Inferior parietal cortex (tissue), 1 donor: ENCODE data around the gene PRAMEF17.
"Not testable (repeated sequence)": the region's sequence is repeated elsewhere in the genome, so short reads cannot be mapped to it uniquely, and the experiment has no call there.

ENCODE experiments used
- DNase-seq: peaks from one replicate; pipeline ENCODE4 v3.0.0-alpha.2; 2016; ENCODE audit errors: extremely low spot score

Gene PRAMEF17, protein sequence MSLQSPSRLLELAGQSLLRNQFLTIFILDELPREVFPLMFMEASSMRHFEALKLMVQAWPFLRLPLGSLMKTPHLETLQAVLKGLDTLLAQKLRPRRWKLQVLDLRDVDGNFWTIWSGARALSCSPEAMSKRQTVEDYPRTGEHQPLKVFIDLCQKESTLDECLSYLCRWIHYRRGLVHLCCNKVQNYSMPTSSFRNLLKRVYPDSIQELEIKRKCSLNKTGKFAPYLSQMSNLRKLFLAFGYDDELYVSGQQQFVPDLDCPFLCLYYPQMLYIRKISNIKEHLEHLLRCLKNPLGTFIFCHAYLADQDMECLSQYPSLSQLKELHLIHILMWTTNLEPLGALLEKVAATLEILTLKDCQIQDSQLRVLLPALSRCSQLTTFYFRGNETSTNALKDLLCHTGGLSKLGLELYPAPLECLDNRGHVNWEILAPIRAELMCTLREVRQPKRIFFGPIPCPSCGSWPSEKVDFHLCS

DNA sequence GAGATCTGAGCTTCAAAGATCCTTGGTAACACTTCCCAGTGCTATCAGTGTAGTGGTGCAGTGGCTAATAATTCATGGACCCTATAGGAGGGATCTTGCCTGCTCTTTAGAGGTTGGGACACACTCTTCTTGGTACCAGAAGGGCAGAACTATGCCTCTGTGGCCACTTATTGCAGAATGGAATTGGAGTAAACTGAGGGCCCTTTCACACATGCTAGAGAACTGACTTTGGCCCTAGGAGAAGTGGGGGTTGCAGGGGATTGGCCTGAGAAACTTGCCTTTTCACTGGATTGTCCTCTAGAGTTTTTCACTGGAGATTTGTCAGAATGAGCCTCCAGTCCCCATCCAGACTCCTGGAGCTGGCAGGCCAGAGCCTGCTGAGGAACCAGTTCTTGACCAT lies at the start of gene PRAMEF17:
PRAMEF17 (plus strand) TSS at position 301 of the 400 bp plus-strand sequence; CDS start at position 327, 26 bp downstream.
- not testable (repeated sequence) for DNase-seq

DNA sequence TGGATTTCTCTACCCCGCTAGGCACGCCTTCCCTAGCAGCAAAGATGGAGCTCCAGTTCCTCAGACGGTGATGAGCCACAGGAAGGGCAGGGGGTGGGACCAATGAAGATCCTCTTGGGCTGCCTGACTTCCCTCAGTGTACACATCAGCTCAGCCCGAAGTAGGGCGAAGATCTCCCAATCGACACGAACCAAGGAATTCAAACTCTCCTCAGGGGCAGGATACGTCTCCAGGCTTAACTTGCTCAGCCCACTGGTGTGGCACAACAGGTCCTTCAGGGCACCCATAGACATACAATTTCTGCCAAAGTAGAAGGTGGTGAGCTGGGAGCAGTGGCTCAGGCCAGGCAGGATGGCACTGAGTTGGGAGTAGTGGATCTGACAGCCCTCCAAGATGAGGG lies 46.9 kb upstream of the PRAMEF17 start:
- DNase-seq: not testable (repeated sequence)

DNA sequence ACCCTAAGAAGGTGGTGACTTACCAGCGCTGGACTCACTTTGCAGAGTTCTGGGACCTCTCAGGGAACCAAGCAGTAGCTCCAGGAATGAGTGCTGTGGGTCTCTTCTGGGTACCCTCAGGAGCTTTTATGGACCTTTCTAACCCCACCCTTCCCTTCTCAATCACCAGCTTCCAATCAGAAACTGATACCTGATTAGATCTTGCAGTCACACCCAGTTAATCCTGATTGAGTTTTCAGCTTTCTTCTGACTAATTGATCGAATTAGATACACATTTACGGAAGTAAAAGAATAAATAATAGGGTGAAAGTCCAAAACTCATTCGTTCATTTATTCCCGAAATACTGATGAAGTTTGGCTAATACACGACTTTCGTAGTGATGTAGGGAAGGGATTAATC lies 42.4 kb upstream of the PRAMEF17 start, which contains the start of gene PRAMEF14:
PRAMEF14 (minus strand) TSS at position 101 of the 400 bp plus-strand sequence. CDS start 1,820 bp downstream, outside the sequence.
- DNase-seq: not testable (repeated sequence)

DNA sequence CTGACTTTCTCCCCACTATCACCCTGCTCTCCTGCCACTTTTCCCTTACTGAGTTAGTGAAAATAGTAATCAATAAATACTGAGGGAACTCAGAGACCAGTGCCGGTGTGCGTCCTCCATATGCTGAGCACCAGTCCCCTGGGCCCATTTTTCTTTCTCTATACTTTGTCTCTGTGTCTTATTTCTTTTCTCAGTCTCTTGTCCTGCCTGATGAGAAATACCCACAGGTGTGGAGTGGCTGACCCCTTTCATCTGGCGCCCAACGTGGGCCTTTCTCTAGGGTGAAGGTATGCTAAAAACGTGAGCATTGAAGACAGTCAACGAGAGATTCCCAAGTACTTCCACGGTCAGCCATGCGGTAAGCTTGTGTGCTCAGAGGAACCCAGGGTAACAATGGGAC lies 36.0 kb upstream of the PRAMEF17 start:
- DNase-seq: not testable (repeated sequence)

DNA sequence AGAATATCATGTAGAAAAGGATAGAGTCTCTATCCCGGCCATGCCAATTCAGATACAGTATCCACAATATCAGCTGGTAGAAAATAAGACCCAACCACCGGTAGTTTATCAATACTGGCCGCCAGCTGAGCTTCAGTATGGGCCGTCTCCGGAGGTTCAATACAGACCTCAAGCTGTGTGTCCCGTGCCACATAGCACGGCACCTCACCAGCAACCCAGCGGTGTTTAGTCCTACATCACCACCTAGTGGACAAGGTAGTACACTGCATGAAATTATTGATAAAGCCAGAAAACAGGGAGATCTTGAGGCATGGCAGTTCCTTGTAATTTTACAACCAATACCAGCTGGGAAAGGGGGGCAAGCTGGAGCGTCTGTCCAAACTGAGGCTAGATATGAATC lies 35.0 kb upstream of the PRAMEF17 start:
- not testable (repeated sequence) for DNase-seq

DNA sequence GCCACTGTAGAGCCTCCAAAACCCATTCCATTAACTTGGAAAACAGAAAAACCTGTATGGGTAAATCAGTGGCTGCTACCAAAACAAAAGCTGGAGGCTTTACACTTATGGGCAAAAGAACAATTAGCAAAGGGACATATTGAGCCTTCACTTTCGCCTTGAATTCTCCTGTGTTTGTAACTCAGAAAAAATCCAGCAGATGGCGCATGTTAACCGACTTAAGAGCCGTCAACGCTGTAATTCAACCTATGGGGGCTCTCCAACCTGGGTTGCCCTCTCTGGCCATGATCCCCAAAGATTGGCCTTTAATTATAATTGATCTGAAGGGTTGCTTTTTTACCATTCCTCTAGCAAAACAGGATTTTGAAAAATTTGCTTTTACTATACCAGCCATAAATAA lies 32.7 kb upstream of the PRAMEF17 start:
- DNase-seq: peak; percentile 76

DNA sequence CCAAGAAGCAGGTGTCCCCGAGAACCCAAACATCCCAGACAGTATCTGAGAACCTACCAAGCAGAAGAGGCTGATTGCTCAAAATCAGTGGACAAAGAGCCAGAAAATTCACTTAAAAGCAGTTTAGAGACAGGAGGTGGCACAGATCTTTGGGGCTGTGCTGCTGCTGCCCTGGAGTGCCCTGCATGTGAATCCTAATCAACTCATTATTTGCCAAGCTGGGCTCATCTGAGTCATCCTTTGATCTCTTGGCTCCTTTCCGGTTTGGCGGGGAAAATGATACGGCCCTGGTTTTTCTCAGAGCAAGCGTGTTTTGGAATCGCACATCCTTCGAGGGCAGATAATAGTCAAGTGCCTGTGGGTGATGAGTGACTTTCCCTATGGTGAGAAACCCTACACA lies 27.1 kb upstream of the PRAMEF17 start:
- DNase-seq: not testable (repeated sequence)

DNA sequence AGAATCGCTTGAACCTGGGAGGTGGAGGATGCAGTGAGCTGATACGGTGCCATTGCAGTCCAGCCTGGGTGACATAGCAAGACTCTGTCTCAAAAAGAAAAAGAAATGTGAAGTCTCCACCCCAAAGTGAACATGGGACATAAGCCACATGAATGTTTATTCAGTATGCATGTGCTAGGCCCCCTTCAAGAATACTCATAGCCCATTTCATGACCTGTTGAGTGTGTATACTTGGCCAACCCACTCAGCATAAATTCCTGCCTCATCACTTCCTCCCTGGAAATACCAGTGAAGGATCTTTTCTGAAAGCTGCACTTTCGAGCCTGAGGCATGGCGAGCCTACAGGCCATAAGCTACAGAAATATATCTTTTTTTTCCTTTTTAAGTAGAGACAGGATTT lies 24.5 kb upstream of the PRAMEF17 start:
- not testable (repeated sequence) for DNase-seq

DNA sequence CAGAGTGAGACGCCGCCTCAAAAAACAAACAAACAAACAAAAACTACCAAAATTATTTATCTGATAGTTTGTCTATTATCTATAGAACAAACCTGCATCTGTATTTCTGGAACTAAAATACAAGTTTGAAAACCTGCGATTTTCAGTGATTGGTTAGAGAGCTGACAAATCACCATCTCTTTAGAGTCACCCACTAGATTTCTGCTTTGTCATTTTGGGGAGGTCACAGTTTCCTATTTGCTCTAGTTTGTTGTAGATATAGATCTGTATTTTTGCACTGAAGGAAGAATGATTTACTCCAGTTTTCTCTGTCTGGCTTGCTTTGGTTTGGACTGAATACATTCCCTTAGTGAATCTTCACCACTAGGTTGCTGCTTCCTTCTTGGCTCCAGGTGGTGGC lies 22.9 kb upstream of the PRAMEF17 start:
- DNase-seq: not testable (repeated sequence)

DNA sequence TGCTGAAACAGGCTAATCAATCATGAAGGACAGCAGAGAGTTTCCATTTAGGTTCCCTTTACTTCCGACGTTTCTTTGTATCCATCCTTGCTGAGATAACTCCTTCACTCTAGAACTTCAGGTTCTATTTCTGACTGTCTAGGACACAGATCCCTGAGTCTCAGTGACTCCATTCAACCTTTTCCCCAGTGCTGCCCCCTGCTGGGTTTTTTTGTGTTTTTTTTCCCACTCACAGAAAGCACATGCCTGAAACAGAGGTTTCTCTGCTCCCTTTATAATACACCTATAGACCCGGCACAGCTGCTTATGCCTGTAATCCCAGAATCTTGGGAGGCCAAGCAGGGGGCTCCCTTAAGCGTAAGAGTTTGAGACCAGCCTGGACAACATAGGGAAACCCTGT lies 20.9 kb upstream of the PRAMEF17 start:
- peak; percentile 4 for DNase-seq

DNA sequence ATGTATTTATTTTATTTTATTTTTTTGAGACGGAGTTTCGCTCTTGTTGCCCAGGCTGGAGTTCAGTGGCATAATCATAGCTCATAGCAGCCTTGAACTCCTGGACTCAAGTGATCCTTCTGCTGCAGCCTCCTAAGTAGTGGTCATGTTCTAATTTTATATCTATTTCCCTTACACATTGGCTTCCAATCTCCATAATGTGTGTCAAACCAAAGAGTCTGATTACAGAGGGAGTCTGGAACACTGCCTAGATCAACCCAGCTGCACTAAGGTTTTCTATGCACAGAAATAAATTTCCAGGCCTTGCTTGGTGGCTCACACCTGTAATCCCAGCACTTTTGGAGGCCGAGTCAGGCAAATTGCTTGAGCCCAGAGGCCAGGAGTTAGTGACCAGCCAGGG lies 10.4 kb upstream of the PRAMEF17 start:
- DNase-seq: not testable (repeated sequence)

DNA sequence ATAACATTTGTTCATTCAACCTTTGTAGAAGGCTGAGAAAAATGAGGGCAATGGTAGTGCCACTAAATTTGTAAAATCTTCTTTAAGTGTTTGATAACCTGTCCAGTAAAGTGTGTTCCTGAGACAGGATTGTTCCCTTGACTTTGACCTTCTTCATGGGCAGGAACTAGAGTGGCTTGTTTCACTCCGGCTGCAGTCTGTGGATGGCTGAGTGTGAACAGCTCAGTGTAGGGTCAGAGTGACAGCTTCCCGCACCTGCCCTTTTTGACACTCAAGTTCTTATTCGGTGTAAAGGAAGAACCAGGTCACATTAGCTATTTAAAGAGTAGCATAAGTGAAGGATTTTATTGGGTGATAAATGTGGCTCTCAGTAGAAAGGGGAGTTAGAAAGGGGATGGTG lies 9.1 kb upstream of the PRAMEF17 start:
- DNase-seq: not testable (repeated sequence)

DNA sequence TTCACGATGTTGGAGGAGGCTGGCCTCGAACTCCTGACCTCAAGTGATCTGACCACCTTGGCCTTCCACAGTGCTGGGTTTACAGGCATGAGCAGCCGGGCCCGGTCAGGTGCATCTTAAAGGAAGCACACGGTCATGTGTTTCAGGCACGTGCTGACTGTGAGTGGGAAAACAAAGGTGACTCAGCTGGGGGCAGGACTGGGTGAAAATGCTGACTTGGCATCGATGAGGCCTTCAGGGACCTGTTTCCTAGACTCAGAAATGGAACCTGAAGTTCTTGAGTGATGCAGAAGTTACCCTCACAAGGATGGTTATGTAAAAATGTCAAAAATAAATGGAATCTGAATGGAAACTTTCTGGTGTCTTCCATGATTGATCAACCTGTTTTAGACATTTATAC lies 3.6 kb downstream of the PRAMEF17 start:
- not testable (repeated sequence) for DNase-seq

DNA sequence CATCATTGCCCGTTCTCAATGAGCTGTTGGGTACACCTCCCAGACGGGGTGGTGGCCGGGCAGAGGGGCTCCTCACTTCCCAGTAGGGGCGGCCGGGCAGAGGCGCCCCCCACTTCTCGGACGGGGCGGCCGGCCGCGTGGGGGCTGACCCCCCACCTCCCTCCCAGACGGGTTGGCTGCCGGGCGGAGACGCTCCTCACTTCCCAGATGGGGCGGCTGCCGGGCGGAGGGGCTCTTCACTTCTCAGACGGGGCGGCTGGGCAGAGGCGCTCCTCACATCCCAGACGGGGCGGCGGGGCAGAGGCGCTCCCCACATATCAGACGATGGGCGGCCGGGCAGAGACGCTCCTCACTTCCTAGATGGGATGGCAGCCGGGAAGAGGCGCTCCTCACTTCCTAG lies 5.3 kb downstream of the PRAMEF17 start:
- DNase-seq: not testable (repeated sequence)

DNA sequence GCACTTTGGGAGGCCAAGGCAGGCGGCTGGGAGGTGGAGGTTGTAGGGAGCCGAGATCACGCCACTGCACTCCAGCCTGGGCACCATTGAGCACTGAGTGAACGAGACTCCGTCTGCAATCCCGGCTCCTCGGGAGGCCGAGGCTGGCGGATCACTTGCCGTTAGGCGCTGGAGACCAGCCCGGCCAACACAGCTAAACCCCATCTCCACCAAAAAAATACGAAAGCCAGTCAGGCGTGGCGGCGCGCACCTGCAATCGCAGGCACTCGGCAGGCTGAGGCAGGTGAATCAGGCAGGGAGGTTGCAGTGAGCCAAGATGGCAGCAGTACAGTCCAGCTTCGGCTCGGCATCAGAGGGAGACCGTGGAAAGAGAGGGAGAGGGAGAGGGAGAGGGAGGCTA lies 5.9 kb downstream of the PRAMEF17 start:
- DNase-seq: not testable (repeated sequence)

DNA sequence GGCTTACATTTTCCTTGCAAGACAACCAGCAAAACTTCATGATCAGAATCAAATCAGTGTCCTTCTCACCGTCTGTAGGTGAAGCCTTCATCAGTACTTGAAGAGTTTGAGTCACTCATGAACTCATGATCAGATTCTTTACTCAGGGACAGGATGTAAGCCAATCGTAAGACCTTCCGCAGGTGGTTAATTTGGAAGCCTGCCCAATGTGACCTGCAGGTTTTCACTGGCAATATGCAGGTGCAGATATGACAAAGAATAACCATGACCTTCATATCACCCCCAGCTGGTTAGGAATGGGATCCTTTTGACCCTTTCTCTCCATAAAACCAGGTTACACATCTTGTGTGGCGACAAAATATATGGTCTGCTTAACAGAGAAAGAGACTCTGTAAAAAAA lies 18.4 kb downstream of the PRAMEF17 start:
- DNase-seq: no peak

DNA sequence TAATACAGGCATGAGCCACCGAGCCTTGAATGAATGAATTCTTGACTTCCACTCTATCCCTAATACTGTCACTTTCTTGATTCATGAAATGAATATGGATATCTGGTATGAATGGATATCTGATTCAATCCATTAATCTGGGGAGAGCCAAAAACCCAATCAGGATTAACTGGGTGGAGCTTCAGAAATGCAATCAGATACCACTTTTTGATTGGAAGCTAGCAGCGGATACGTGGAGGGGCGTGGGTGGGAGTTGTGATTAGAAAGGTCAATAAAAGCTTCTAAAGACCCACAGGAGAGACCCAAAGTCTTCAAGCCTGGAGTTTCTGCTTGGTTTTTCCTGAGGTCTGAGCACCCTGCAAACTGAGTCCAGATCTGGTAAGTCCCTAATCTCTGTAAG lies 20.7 kb downstream of the PRAMEF17 start, which contains the start of gene PRAMEF20:
PRAMEF20 (plus strand) TSS at position 301 of the 400 bp plus-strand sequence. CDS start 5,905 bp downstream, outside the sequence.
- not testable (repeated sequence) for DNase-seq

DNA sequence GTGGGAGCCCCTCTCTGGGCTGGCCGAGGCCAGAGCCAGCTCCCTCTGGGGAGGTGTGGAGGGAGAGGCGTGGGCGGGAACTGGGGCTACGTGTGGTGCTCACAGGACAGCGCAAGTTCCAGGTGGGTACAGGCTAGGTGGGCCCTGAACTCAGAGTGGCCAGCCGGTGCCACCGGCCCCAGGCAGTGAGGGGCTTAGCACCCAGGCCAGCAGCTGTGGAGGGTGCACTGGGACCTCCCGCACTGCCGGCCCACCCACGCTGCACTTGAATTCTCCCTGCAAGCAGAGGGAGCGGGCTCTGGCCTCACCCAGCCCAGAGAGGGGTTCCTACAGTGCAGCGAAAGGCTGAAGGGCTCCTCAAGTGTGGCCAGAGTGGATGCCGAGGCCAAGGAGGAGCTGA lies 41.1 kb downstream of the PRAMEF17 start:
- no peak for DNase-seq

DNA sequence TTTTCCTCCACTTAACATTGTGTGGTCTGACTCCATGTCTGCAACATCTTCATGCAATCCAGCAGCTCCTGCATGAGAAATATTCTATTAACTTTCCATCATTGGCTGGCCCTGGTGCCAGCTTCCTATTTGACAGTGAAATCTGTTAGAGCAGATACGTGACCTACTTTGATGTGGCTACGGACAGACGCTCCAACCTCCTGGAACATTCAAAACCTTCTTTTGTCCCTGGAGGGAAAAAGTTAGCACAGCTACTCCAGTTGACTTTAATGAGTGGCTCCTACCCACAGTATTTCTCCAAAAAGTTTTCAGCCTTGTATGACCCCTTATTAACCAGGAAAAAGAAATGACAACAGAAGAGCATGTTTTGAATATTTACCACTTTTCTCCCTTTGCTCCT lies 42.8 kb downstream of the PRAMEF17 start:
- no peak for DNase-seq

DNA sequence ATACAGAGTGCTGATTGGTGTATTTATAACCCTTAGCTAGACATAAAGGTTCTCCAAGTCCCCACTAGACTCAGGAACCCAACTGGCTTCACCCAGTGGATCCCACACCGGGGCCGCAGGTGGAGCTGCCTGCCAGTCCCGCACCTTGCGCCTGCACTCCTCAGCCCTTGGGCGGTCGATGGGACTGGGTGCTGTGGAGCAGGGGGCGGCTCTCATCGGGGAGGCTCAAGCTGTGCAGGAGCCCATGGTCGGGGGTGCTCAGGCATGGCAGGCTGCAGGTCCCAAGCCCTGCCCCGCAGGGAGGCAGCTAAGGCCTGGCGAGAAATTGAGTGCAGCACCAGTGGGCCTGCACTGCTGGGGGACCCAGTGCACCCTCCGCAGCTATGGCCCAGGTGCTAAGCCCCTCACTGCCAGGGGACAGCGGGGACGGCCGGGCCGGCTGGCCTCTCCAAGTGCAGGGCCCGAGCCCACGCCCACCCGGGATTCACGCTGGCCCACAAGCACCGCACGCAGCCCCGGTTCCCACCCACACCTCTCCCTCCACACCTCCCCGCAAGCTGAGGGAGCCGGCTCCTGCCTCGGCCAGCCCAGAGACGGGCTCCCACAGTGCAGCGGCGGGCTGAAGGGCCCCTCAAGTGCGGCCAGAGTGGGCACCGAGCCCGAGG lies 44.4 kb downstream of the PRAMEF17 start:
- DNase-seq: not testable (repeated sequence)

DNA sequence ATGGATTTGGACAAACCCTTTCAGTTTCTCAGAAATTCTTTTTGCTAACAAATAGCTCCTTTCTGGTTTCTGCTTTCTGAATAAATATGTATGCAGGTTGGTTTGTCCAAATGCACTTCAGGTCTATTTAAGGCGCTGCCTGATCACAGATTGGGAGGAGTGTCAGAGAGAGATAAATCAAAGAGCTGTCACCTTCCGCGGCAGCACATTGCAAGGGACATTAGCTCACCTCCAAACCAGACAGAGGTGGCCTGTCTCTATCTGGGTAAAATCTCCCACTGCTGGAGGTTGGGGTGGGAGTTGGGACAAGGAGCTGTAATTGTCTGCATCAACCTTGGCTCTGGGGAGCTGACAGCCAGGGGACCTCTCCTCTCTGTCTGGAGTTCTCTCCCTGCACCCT lies 46.0 kb downstream of the PRAMEF17 start:
- DNase-seq: no peak

DNA sequence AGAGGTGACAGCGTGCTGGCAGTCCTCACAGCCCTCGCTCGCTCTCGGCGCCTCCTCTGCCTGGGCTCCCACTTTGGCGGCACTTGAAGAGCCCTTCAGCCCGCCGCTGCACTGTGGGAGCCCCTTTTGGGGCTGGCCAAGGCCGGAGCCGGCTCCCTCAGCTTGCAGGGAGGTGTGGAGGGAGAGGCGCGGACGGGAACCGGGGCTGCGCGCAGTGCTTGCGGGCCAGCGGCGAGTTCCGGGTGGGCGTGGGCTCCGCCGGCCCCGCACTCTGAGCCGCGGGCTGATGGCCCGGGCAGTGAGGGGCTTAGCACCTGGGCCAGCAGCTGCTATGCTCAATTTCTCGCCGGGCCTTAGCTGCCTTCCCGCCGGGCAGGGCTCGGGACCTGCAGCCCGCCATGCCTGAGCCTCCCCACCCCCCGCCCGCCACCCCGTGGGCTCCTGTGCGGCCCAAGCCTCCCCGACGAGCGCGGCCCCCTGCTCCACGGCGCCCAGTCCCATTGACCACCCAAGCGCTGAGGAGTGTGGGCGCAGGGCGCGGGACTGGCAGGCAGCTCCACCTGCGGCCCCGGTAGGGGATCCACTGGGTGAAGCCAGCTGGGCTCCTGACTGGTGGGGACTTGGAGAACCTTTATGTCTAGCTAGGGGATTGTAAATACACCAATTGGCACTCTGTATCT lies 49.8 kb downstream of the PRAMEF17 start:
- DNase-seq: not testable (repeated sequence)
